Stimulated activated CD8-positive, alpha-beta memory T cell treated with anti-CD3 and anti-CD28 coated beads, Interleukin-15, amount 100 ng/mL, for 24 hours (primary cell): ENCODE results near the gene F2RL3.
"Not testable (repeated sequence)": the region's sequence is repeated elsewhere in the genome, so short reads cannot be mapped to it uniquely, and the experiment has no call there.

ENCODE experiments used
- DNase-seq: peaks from one replicate; pipeline ENCODE4 v3.0.0-alpha.2; 2020; ENCODE audit warnings: low read depth

Gene F2RL3

DNA sequence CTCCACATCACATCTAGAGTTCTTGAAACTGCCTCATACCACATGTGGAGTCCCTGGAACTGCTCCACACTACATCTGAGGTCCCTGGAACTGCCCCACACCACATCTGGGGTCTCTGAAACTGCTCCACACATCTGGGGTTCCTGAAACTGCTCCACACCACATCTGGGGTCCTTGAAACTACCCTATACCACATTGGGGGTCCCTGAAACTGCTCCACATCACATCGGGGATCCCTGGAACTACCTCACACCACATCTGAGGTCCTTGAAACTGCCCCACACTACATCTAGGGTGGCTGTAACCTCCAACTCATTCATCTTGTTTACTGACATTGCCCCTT, 33.8 kb downstream of the F2RL3 start:
- no peak for DNase-seq

DNA sequence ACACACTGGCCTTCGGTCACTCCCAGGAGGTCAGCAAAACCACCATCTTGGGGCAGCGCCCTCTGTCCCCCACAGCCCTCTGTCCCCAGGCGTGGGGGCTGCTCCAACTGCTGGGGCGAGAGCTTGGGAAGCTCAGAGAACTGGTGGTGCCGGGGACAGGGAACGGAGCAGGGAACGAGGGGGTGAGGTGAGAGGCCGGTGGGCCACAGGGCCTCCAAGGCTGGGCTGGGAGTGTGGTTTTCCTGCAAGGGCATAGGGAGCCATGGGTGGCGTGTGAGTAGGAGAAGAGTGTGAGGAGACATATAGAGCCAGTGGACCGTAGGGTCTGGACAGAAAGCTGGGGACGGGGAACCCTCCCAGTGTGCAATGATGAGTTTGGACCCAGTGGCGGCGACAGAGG, 34.1 kb downstream of the F2RL3 start:
- no peak for DNase-seq

- no peak for DNase-seq
Observed at GRCh38 chr19:16927883-16928282, 39.1 kb downstream of the F2RL3 start.

DNA sequence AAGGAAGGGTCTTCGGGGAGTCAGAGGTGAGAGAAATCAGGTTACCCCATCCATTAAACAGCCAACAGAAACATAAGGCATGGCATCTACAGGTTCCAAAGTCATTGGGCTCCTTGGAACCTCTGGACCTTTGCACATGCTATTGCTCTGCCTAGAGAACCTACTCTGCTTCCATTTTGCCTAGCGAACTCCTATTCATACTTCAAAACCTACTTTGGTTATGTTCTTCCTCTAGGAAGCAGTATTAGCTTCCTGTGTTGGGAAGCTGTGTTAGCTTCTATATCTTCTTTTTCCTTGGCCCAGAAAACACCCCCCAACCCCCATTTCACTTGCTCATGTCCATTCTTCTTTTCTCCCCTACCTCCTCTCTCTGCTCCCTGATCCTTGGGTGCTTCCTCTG, 39.6 kb downstream of the F2RL3 start:
- DNase-seq = no peak

DNA sequence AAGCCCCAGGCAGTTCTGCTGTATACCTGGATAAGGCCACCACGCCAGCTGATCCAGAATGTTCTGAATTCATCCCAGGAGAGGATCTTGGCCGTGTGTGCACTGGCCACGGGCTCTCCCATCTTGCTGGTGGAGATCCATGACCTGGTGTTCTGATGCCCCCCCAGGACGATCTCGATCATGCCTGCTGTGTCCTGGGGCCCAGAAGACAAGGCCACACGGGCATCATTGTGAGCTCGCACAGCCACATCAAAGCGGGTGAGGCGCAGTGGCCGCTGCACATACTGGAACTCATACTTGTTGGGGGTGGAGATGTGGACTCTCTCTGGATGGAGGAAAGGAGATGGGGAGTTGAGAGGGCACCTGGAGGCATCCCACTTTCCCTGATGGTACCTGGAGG, 40.1 kb downstream of the F2RL3 start:
- DNase-seq = no peak

- DNase-seq = no peak
Observed at GRCh38 chr19:16930753-16931152, 42.0 kb downstream of the F2RL3 start.

DNA sequence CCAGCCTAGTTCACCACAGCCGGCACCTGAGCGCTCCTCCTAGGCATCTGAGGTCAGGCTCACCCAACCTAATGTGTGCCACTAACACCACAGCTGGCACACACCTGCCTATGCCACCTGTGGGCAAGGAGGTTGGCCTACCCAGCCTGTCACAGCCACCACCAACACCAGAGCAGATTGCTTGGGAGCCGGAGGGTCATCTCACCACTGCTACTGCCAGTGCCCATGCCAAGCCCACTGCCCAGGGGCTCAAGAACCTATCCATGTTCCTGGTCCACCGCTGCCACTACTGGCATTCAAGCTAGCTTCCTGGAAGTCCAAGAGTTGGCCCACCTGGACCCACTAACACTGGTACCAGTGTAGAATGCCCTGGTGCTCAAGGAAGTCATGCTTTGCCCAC, 42.5 kb downstream of the F2RL3 start:
- no peak for DNase-seq

DNA sequence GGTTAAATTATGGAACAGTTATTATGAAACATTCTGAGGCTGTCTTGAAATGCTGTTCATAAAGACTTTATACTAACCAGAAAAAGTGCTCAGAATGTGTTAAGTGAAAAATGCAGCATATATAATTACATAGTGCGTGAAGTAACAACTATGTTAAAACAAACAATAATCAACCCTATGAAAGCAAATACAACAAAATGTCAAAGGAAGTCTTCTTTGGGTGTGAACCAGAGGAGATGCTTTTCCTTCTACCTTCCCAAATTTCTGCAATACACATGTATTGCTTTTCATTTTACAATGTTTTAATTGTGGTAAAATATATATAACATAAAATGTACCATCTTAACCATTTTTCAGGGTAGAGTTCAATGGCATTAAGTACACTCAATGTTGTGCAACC, 45.7 kb downstream of the F2RL3 start:
- DNase-seq = no peak

- DNase-seq = no peak
Observed at GRCh38 chr19:16936901-16937300, 48.1 kb downstream of the F2RL3 start.

GRCh38 chr19:16937796-16938195, 49.0 kb downstream of the F2RL3 start:
- DNase-seq = not testable (repeated sequence)

DNA sequence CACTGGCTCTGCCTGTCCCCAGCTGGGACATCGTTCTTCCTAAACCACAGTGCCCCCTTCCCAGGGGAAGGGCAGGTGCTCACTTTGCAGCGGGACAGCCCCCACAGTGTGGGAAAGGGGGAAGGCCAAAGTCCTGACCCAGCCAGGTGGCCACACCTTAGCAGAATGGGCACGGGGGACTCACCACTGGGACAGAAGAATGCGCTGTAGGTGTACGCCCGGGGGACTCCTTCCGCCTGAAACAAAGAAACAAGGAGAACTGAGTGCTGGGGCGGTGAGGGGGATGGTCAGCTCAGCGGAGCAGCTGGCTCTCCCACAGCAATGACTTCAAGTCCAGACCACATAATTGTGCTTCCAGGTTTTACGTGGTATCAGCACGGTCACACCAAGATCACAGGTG, 49.4 kb downstream of the F2RL3 start:
- DNase-seq = no peak

- DNase-seq = not testable (repeated sequence)
Observed at GRCh38 chr19:16940063-16940462, 51.3 kb downstream of the F2RL3 start.

DNA sequence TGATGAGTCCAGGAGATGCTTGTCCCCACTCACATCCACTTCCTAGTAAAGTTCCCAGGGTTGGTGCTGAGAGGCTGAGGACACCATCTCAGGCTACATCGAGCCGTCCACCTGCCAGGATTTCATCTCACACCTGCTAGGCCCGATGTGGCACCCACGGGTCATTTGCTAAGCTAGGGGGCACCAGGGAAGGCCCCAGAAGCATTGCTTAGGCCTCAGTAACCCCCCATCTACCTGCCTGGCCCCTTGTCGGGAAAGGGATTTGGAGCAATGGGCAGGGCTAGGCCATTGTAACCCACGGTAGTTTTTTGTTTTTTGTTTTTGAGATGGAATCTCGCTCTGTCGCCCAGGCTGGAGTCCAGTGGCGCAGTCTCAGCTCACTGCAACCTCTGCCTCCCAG, 51.8 kb downstream of the F2RL3 start:
- no peak for DNase-seq
